ENCODE data around the gene TNF.

GRCh38 chr6:31557443-31558317, 17.7 kb upstream of the TNF start:
- TF ChIP-seq, protein P1, sequence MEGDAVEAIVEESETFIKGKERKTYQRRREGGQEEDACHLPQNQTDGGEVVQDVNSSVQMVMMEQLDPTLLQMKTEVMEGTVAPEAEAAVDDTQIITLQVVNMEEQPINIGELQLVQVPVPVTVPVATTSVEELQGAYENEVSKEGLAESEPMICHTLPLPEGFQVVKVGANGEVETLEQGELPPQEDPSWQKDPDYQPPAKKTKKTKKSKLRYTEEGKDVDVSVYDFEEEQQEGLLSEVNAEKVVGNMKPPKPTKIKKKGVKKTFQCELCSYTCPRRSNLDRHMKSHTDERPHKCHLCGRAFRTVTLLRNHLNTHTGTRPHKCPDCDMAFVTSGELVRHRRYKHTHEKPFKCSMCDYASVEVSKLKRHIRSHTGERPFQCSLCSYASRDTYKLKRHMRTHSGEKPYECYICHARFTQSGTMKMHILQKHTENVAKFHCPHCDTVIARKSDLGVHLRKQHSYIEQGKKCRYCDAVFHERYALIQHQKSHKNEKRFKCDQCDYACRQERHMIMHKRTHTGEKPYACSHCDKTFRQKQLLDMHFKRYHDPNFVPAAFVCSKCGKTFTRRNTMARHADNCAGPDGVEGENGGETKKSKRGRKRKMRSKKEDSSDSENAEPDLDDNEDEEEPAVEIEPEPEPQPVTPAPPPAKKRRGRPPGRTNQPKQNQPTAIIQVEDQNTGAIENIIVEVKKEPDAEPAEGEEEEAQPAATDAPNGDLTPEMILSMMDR (IDR thresholded peaks at IDR 0.05): no peak
- TF ChIP-seq POLR2A (IDR thresholded peaks at IDR 0.05): no peak

Data from heart left ventricle (tissue), 13 donors.